BE2C (cell line): ENCODE data around the gene IFNAR1.

ENCODE experiments used
- DNase-seq: peaks from one replicate; pipeline ENCODE4 v3.0.0-alpha.2; 2020
- H3K27me3 ChIP-seq: fragments of 250-450 bp; sonication (Bioruptor Pico); 2 replicates; pipeline ENCODE4 v1.5.1; 2020; ENCODE audit warnings: mild to moderate bottlenecking
- H3K36me3 ChIP-seq: fragments of 250-450 bp; sonication (Bioruptor Pico); 2 replicates; pipeline ENCODE4 v1.5.1; 2020; ENCODE audit warnings: mild to moderate bottlenecking
- H3K4me1 ChIP-seq: fragments of 250-450 bp; sonication (Bioruptor Pico); 2 replicates; pipeline ENCODE4 v1.5.1; 2020
- H3K4me3 ChIP-seq: 2 replicates; pipeline ENCODE4 v1.5.1; 2011; ENCODE audit warnings: low read depth, low read length
- H3K9me3 ChIP-seq: fragments of 250-450 bp; sonication (Bioruptor Pico); 2 replicates; pipeline ENCODE4 v1.5.1; 2020
- CTCF ChIP-seq: IDR thresholded peaks from 2 replicates; pipeline ENCODE4 v1.5.1; 2012; ENCODE audit warnings: mild to moderate bottlenecking, low read depth, low read length

Gene IFNAR1

GRCh38 chr21:33401630-33401992 lies 76.8 kb downstream of the IFNAR1 start:
- H3K4me1 ChIP-seq: no peaks in the 10 kb centered on the region
- no peak for DNase-seq
- no peaks in the 10 kb centered on the region for H3K36me3 ChIP-seq
- no peak for TF ChIP-seq CTCF
- H3K27me3 ChIP-seq: no peaks in the 10 kb centered on the region
- no peak overlapping the region for H3K4me3 ChIP-seq
- no peaks in the 10 kb centered on the region for H3K9me3 ChIP-seq

GRCh38 chr21:33402001-33402979 lies 77.5 kb downstream of the IFNAR1 start:
- no peak for DNase-seq
- Histone ChIP-seq H3K4me3 (peak overlapping the region; percentile 49), H3K9me3 (no peaks in the 10 kb centered on the region), H3K27me3 (no peaks in the 10 kb centered on the region), H3K4me1 (no peaks in the 10 kb centered on the region), H3K36me3 (no peaks in the 10 kb centered on the region)
- TF ChIP-seq CTCF: no peak

- Histone ChIP-seq H3K4me3 (peak within 1 kb of the TSS; percentile 75), H3K36me3 (no peaks in the 10 kb centered on the region), H3K4me1 (no peaks in the 10 kb centered on the region), H3K27me3 (no peaks in the 10 kb centered on the region), H3K9me3 (no peaks in the 10 kb centered on the region)
- TF ChIP-seq CTCF: no peak
- peak; percentile 43 for DNase-seq
Observed at GRCh38 chr21:33403128-33403785, 78.5 kb downstream of the IFNAR1 start, which contains the start of gene IFNGR2. Gene IFNGR2, plus strand, starts transcription at chr21:33403413. Its CDS starts 131 bp downstream, at chr21:33403544.

- TF ChIP-seq CTCF: no peak
- peak overlapping the region; percentile 75 for H3K4me3 ChIP-seq
- no peaks in the 10 kb centered on the region for H3K4me1 ChIP-seq
- DNase-seq: peak; percentile 66
- no peaks in the 10 kb centered on the region for H3K27me3 ChIP-seq
- no peaks in the 10 kb centered on the region for H3K9me3 ChIP-seq
- H3K36me3 ChIP-seq: 0 out of 2 replicates have a peak, but pooled peaks cover 2% of the 10 kb centered on the region
Observed at GRCh38 chr21:33403786-33404585, 79.2 kb downstream of the IFNAR1 start.

- no peak for DNase-seq
- no peak for TF ChIP-seq CTCF
- no peaks in the 10 kb centered on the region for H3K4me1 ChIP-seq
- no peak overlapping the region for H3K4me3 ChIP-seq
- 0 out of 2 replicates have a peak, but pooled peaks cover 2% of the 10 kb centered on the region for H3K36me3 ChIP-seq
- no peaks in the 10 kb centered on the region for H3K27me3 ChIP-seq
- no peaks in the 10 kb centered on the region for H3K9me3 ChIP-seq
Observed at GRCh38 chr21:33406493-33406892, 81.7 kb downstream of the IFNAR1 start.
